GM19025 (cell line): ENCODE measurements around the gene RERE.
"Not testable (repeated sequence)": the region's sequence is repeated elsewhere in the genome, so short reads cannot be mapped to it uniquely, and the experiment has no call there.

Source experiments
- ATAC-seq: cut with Tn5 transposase; IDR thresholded peaks from one replicate; pipeline ENCODE4 v1.9.1; 2021; ENCODE audit warnings: mild to moderate bottlenecking, low read depth, moderate library complexity; ENCODE audit not compliant: unreplicated experiment

Gene RERE

DNA sequence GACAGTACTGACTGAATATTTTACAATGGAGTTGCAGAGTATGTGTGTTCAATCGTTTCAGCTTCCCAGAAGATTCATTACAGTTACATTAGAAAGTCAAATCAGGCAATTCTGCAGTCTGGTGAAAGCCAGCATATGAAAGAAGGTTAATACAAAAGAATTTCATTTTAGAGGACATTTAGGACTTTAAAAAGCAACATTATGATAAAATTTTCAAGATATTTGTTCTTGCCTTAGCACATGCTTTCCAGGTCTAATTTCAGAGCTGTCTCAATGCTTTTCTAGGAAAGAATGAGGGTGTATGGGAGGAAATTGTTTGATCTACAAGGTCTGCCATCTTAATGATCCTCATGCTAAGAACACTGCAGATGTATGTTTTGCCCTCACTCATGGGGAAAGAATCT, 63.2 kb downstream of the RERE start:
- no peak for ATAC-seq

DNA sequence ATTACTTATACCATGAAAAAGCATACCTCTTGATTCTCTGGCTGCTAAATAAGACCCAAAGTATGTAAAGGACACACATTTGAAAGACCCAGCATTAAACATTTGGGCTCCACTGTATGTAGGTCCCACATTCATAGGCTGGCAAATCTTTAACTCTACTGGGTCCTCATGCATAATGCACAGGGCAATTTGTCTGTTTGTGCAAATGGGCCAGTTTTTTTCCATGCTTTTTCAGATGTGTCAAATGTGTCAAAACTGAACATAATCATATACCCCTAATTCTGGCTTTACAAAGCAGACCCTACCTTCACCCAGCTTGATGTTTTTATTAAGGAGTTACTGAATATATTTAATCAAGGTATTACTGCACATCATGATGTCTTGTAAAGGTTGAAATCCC, 63.7 kb downstream of the RERE start:
- ATAC-seq: no peak

DNA sequence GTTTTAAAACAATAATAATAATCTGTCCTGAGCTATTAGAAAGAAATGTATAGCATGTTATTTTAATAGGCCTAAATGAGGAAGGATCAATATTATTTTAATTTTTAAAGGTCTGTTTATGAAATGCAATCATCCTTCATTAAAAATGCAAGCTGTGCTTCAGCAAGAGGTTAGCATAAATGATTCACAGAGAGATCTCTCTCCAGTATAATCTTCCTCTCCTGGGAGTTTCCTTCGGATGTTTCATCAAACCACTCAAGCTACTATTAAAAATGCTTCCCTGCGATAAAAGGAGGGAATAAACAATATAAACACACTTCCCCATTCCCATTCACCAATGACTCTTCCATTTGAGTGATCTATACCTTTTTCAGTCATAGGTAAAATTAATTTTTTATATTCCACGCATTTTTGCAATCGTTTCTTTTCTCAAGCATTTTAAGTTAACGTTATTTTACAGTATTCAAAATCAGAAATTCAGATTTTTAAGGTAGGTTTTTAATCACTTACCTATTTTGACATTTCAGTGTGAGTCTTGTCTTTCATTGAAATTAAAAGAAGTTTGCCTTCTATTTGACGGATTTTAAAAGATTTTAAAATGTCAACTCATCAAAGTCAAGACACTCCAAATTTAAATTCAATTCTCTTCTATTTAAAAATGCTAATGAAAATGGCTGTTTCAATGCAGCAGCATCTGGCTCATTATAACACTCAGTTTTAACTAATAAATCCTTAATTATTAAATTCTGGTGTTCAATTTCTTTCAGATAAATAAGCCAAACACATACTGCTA, 64.3 kb downstream of the RERE start:
- ATAC-seq: no peak

DNA sequence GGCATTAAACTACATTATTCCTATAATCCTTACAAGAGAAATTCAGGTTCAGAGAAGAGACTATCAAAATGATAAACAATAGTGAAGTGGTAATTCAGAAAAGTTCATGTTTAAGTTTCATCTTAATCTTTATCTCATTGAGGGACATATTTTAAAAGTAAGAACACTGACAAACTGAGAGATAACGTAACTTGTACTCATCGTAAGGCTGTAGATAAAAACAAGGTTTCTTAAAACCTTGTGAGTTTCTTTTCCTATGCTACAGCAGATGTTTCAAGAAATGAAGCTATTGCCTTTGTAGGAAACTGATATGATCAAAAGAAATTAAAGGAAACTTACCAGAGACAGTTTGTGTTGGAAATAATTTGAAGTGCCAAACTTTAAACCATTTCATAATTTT, 65.0 kb downstream of the RERE start:
- no peak for ATAC-seq

DNA sequence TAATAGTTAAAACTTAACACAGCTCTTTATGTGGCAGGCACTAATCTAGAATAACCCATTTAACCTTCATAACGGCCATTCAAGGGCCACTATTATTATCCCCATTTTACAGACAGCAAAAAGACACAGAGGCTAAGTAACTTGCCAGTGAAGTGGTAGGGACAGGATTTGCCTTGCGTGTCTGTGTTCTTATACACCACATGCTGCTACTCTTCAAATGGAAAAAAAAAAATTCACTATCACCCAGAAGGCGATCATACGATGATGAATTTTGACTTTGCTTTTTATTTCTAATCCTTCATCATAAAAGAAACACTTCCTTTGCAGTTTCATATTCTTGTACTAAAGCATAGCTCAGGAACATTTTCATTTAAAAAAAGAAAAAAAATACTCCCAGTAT, 65.5 kb downstream of the RERE start:
- ATAC-seq: no peak

DNA sequence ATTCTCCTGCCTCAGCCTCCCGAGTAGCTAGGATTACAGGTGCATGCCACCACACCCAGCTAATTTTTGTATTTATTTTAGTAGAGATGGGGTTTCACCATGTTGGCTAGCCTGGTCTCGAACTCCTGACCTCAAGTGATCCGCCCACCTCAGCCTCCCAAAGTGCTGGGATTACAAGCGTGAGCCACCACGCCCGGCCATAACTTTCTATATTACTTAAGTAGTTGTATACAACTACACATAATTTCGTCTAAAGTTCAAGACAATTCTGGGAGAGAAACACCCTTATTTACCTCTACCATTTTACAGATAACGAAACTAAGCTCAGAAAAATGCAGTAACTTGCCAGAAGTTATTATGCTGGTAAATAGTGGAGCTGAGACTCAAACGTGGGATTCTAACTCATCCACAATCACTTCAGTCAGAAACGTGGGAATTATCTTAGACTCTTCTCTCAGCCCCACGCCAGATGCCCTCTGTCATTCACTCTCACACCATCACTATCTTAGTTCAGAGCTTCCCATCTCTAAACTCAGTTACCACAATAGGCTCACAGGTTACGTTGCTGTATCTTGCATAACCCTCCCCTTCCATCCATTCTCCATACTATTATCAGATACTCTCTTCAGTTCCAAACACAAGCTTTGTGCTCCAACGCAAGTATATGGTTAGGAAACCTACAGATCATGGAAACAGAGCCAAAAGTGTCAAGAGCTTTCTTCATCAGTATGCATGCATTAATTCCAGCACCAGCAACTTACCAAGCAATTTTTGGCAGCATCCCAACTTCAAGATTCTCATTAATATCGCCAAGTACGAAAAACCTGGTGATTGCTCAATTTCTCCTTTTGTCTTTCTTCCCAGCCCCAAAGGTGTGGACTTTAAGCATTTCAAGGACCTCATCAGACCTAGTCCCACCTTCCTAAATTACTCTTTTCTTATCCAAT, 69.3 kb downstream of the RERE start:
- ATAC-seq: no peak

DNA sequence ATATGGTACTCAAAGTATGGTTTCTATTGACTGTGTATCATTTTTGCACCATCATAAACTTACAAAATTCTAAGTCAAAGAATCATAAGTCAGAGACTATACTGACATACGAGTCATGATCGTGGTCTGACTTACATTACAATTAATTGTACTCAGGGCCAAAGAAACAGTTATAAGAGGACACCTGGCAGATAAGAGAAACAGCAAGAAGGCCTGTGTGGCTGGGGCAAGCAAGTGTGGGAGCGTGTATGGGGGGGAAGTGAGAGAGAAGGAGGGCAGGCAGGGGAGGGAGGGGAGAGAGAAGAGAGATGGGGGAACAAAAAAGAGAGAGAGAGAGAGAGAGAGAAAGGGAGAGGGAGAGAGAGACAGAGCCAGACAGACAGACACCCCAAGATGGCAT, 70.9 kb downstream of the RERE start:
- ATAC-seq: no peak

DNA sequence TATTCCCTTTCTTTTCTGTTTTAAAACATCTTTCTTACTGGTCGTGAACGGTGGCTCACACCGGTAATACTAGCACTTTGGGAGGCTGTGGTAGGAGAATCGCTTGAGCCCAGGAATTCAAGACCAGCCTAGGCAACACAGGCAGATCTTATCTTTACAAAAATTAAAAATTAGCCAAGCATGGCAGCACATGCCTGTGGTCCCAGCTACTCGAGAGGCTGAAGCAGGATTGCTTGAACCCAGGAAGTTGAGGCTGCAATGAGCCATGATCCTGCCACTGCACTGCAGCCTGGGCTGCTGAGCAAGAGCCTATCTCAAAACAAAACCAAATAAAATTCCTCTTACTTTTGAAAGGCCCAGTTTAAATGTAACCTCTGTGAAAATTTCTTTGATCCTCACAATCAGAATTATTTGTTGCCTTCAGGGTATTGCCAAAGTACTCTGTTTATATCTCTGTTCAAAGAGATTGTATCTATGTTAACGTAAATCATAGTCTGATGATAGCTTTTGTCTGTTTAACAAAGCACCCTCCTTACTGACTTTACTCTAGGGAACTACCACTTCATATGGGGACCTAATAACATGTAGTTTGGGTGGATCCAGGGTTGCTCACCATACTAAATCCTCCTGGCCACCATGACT, 71.6 kb downstream of the RERE start:
- no peak for ATAC-seq

DNA sequence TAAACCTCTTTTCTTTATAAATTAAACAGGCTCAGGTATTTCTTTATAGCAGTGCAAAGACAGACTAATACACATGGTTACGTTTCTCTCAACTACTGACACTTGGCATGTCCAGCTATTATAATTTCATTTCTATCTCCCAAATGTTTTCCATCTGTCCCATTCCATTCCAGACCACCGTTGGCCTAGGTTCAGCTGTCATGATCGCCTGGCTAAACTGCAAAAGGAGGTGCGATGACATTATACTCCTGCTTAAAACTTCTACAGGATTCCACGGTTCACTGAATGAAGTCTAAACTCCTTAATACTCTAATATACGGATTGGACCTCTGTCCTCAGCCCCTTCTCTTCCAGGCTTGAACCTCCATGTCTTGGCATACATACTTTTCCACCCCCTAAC, 72.1 kb downstream of the RERE start:
- no peak for ATAC-seq

DNA sequence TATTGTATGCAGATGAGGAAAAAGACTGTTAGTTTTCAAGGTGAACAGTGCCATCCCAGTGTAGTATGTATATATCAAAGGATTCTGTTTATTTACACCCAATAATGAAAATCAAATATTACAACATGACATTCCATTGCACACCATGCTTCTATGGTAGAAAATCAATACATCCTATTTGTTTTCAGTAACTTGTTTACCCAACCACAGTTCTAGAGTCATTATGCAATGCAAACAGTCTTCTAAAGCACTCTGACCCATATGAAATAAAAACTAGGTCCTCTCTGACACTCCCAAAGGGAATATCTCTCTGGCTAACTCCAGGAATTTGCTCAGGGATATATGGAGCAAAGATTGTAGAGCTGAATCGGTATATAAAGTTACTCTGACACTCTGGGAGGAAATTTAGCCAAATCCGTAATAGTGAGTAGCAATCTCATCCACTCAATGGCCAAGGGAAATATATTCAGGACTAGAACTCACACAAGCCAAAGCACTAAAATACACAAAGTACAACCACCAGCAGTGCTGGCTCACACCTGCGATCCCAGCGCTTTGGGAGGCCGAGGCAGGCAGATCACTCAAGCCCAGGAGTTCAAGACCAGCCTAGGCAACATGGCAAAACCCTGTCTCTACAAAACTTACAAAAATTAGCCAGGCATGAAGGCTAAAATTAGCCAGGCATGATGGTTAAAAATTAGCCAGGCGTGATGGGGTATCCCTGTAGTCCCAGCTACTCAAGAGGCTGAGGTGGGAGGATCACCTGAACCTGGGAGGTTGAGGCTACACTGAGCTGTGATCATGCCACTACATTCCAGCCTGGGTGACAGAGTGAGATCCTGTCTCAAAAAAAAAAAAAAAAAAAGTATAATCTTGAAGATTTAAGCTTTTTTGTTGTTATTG, 75.2 kb downstream of the RERE start:
- no peak for ATAC-seq

DNA sequence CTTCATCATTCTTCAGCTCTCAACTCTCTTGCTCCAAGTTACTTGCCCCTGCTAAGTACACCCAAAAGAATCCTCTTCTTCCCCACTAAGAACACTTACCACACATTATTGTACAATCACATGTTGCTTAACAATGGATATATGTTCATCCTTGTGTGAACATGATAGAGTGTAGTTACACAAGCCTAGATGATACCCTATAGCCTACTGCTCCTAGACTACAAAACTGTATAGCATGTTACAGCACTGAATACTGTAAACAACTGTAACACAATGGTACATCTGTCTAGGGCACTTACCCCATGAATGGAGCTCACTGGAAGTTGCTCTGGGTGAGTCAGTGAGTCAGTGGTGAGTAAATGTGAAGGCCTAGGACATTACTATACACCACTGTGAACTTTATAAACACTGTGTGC, 77.4 kb downstream of the RERE start:
- ATAC-seq: no peak

DNA sequence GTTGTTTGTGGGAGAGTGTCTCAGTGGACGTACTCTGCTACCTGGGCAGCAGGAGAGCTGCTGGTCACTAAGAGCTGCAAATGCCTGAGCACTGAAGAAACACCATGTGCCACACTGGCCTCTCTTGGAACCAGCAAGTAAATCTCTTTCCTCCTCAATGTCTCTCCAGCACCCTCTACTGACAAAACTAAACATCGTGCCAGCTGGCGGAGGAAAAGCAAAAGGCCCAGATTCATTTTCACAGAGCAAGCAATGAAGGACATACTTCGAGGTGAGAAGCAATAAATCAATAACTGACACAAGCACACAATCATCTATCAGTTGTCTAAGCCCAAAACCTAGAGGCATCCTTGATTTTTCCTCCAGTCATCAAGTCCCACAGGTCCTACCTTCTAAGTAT, 78.1 kb downstream of the RERE start:
- ATAC-seq: no peak

DNA sequence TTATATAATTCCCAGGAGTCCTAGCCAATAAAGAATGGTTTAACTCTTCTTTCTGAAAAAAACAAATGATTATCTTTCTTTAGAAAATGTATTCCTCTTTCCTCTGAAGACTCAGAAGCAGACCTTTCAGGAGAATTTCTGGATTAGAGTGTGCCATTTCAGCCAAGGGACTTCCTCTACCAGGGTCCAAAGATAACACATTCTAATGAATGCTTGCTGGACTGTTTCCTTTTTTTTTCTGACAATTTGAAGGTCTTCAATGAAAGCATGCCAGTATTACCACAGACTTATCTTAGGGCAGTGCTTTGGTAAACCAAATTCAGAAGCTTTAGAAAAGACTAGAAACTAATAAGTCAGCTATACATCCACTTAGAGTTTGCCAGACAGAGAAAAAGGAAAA, 80.5 kb downstream of the RERE start:
- no peak for ATAC-seq

DNA sequence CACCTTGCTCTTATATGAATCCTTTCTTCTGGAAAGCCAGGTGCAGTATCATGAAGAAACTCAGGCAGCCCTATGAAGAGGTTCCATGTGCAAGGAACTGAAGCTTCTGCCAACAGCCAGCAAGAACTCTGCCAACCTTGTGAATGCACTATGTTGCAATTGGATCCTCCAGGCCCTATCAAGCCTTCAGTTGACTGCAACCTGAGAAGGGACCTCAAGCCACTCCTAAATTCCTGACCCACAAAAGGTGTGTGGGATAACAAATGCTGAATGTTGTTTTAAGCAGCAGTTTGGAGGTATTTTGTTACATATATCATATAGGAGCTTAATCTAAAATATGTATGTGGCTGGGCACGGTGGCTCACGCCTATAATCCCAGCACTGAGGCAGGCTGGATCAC, 84.0 kb downstream of the RERE start:
- no peak for ATAC-seq

DNA sequence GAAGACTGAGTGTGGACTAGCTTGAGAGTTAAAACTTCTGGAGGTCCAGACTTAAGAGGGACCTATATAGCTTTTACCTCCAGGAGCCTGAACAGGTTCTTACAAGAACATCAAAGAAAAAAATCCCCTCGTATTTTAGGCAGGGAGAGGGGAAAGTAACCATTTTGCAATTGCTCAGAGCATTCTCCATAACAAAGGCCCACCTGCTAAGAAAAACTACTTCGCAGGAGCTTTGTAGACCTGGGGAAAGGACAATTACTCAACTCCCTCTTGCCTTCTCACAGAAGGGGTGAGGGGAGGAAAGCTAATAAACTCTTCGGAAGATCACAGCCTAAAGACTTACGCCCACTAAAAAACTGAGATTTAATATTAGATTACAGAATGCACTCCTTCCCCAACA, 86.3 kb downstream of the RERE start:
- no peak for ATAC-seq

DNA sequence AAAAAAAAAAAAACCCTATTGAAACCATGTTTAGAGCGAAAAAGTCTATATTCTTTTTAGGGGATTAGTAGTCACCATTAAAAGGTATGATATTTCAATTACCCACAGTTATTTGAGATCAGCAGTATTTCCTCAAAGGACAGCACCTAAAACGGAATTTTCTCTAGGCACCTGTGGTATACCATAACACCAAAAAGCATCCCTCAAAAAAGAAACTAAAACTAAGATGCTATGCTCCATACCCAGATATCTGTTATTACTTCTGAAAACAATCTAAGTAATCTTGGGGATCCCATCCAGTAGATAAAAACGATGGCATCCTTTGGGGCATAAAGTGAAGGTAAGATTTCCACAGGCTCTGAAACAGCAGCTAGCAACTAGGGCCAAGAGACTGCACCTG, 89.0 kb downstream of the RERE start:
- no peak for ATAC-seq

DNA sequence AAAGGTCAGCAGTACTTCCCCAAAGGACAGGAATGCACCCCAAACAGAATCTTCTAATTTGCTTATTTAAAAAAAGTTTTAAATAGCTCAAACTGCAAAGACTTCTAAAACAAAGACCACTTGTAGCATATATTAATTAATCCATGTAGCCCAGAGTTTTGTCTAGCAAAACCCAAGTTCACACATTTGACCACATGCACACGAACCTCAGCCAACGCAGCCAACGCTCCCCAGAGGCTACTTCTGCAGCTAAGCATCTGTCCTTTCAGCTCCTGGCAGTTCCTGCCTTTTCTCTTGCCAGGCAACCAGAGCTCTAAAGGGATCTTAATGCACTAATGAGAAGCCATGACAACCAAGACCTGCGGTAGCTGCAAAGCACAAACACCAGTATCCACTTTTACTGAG, 89.6 kb downstream of the RERE start:
- ATAC-seq: no peak

DNA sequence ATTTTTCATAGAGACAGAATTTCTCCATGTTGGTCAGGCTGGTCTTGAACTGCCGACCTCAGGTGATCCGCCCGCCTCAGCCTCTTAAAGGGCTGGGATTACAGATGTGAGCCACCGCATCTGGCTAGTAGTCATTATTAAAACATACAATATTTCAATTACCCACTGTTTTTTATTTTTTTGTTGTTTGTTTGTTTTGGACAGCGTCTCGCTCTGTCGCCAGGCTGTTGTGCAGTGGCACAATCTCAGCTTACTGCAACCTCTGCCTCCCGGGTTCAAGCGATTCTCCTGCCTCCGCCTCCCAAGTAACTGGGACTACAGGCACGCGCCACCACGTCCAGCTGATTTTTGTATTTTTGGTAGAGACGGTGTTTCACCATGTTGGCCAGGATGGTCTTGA, 90.1 kb downstream of the RERE start:
- ATAC-seq: not testable (repeated sequence)

DNA sequence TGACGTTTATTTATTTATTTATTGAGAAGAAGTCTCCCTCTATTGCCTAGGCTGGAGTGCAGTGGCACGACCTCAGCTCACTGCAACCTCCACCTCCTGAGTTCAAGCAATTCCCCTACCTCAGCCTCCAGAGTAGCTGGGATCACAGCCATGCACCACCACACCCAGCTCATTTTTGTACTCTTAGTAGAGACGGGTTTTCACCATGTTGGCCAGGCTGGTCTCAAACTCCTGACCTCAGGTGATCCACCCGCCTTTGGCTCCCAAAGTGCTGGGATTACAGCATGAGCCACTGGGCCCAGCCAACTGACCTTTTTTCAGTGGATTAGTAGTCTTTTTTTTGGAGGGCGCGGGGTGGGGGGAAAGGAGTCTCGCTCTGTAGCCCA, 90.6 kb downstream of the RERE start:
- ATAC-seq: not testable (repeated sequence)

DNA sequence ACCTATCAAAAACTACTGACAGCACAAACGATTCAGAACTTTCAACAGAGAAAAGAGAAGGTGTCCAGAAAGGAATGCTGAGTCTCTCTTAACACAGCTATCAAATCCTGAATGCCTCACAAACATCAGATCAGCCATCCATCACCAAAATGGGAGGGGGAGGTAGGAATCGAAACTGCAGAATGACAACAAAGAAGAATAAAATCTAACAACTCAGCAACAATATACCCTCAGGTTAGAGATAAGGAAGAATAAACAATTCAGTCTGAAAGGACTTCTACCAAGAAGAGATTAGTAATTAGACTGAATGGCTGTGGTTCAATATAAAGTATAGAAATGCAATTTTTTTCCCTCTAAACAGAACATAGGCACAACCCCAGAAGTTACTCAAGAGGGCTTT, 94.4 kb downstream of the RERE start:
- ATAC-seq: no peak
